ENCODE measurements around the gene FAM107B.

- TF ChIP-seq EZH2 (IDR thresholded peaks at IDR 0.05) (no peak), SRF (IDR thresholded peaks at IDR 0.05; ENCODE audit: low read depth) (no peak), CTCF (IDR thresholded peaks at IDR 0.05 in 2 of 3, conservative IDR thresholded peaks at IDR 0.05 in 1 of 3; ENCODE audit: borderline replicate concordance in 1 of 3, insufficient read depth in 1 of 3, low read depth in 2 of 3, low read length in 2 of 3) (no peak), YY1 (IDR thresholded peaks at IDR 0.05; ENCODE audit: extremely low read depth, insufficient replicate concordance, low read depth, low read length) (no peak), RAD21 (IDR thresholded peaks at IDR 0.05; ENCODE audit: low read depth) (no peak)
Observed at GRCh38 chr10:14481752-14482151, 292.9 kb downstream of the FAM107B start.
